ENCODE results near the gene CAMK4.

The CAMK4 gene

DNA sequence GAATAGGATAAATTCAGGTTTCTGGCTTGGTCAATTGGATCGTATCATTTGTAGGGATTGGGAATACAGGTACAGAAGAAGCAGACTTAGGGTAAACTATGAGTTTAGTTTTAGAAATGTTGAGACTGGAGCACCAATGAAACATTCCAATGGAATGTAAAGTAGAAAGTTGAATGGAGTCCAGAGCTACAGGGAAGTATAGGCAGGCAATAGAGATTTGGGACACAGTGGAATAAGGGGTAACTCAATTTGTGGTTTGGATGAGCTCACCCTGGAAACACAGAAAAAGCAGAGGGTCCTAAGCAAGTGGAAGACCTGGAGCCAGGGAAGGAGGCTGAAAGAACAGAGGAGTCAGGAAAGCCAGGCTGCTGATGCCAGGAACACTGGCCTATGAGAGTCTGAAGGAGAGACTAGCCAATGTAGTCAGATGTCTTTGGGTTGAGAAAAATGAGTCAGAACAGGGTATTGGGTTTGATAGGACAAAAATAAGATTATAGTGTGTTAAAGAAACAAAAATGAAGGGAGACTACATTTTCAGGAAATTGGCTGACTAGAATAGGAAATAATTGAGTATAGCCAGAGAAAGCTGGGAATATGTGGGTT lies 215.4 kb downstream of the CAMK4 start:
- in situ Hi-C loops (cut with MboI; ENCODE audit: low pct_unique_long_range_greater_than_20kb, low sequenced_read_pairs, unreplicated experiment): no loop called here
- no peak for DNase-seq (ENCODE audit: low spot score)

DNA sequence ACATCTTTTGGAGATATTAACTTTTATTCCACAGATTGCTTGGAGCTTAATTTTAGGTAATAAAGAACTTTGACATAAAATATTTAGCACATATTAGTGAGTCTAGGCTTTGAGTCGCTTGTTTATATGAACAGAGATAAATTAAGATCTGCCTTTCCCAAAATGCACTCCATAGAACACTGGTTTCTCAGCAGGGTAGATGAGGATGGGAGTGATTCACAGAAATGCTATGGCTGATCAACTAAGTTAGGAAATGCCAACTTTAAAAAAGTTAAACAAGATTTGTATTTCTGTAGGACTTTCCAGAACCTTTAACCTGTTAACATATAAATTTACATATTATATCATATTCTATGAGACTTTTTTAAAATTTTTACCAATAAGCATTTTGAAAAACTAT lies 222.9 kb downstream of the CAMK4 start:
- in situ Hi-C loops (cut with MboI; ENCODE audit: low pct_unique_long_range_greater_than_20kb, low sequenced_read_pairs, unreplicated experiment): no loop called here
- TF ChIP-seq, protein P1, sequence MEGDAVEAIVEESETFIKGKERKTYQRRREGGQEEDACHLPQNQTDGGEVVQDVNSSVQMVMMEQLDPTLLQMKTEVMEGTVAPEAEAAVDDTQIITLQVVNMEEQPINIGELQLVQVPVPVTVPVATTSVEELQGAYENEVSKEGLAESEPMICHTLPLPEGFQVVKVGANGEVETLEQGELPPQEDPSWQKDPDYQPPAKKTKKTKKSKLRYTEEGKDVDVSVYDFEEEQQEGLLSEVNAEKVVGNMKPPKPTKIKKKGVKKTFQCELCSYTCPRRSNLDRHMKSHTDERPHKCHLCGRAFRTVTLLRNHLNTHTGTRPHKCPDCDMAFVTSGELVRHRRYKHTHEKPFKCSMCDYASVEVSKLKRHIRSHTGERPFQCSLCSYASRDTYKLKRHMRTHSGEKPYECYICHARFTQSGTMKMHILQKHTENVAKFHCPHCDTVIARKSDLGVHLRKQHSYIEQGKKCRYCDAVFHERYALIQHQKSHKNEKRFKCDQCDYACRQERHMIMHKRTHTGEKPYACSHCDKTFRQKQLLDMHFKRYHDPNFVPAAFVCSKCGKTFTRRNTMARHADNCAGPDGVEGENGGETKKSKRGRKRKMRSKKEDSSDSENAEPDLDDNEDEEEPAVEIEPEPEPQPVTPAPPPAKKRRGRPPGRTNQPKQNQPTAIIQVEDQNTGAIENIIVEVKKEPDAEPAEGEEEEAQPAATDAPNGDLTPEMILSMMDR (IDR thresholded peaks at IDR 0.05; ENCODE audit: extremely low read depth, insufficient read depth, missing control alignments): no peak
- no peak for DNase-seq (ENCODE audit: low spot score)

More for the DNA sequence above, 215.4 kb downstream of the CAMK4 start:
- TF ChIP-seq, protein P1 (IDR thresholded peaks at IDR 0.05; ENCODE audit: extremely low read depth, insufficient read depth, missing control alignments): no peak

DNA sequence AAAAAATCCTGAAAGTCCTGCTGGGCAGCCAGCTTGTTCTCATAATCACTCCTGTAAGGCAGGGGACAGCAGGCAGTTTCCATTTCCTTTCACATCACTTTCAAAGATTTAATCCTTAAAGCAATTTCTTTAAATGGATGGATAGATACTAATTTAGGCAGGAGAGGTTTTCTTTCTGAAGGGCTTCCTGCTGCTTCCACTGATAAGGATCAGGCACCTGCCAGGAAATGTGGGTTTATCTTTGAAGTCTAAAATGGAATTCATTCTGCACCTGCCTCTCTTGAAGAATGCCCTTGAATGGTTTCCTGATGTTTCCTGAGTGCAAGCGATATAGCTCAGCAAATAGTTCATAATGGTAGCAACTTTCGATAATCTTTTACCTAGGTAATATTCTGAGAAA lies 223.6 kb downstream of the CAMK4 start:
- in situ Hi-C loops (cut with MboI; ENCODE audit: low pct_unique_long_range_greater_than_20kb, low sequenced_read_pairs, unreplicated experiment): no loop called here
- no peak for DNase-seq (ENCODE audit: low spot score)
- TF ChIP-seq, protein P1 (IDR thresholded peaks at IDR 0.05; ENCODE audit: extremely low read depth, insufficient read depth, missing control alignments): no peak

DNA sequence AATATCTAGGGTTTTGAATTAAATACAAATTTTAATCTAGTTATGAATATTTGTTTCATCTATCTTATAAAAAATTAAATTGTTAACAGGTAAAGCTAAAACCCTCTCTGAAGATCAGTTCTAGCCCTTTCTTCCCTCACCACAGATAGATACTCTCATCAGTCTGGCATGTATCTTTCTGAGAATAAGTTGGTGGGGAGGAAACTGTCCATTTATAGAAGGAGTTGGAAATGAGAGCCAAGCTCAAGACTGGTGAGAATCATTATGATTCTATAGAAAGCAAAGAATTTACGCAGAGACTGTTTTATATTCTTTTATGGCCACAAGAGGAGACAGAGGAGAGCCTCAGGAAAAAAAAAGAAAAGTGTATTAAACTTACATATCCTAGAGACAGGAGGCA lies 229.1 kb downstream of the CAMK4 start:
- DNase-seq (ENCODE audit: low spot score): no peak
- in situ Hi-C loops (cut with MboI; ENCODE audit: low pct_unique_long_range_greater_than_20kb, low sequenced_read_pairs, unreplicated experiment): loop anchor here (25.0 kb wide), 1 partner anchor 291 kb away; no protein-coding TSS in a partner anchor

DNA sequence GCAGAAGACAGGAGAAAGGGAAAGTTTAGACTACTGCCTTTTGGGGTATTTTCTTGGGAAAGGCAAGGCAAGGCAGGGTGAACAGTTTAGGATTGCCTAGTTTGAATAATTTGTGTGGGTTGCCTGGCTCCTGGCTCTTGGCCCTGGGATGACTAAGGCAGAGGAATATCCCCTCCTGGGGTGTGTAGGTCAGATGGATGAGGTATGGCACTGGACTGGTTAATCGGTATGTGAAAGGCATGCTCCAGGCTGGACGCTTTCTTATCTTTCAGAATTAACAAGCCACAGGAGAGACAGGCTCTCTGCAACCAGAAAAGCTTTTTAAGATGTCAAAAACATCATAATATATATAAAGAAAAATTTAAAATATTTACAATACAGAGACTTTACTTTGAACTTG lies 229.6 kb downstream of the CAMK4 start:
- TF ChIP-seq, protein P1 (IDR thresholded peaks at IDR 0.05; ENCODE audit: extremely low read depth, insufficient read depth, missing control alignments): no peak
- in situ Hi-C loops (cut with MboI; ENCODE audit: low pct_unique_long_range_greater_than_20kb, low sequenced_read_pairs, unreplicated experiment): loop anchor here (25.0 kb wide), 1 partner anchor 291 kb away; no protein-coding TSS in a partner anchor
- DNase-seq (ENCODE audit: low spot score): no peak

More for the DNA sequence above, 229.1 kb downstream of the CAMK4 start:
- TF ChIP-seq, protein P1 (IDR thresholded peaks at IDR 0.05; ENCODE audit: extremely low read depth, insufficient read depth, missing control alignments): no peak

DNA sequence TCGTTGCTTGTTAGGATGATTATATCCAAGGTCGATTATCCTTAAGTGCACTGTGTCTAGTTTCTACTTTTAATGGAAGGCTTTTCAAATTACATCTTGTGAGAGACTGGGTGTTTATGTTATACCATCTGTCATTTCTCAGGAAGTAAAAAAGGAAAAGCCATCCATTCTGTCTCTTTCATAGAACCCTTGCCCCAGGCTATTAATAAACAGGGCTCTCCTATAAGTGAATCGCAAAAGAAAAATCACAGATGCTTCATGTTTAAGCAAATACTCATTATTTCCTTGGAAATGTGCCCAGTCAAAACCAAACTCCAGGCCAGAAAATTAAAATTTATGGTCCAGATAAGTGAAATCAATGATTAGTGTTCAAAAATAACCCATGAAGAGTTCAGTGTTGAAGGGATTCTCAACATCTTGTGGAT lies 230.0 kb downstream of the CAMK4 start:
- DNase-seq (ENCODE audit: low spot score): no peak
- in situ Hi-C loops (cut with MboI; ENCODE audit: low pct_unique_long_range_greater_than_20kb, low sequenced_read_pairs, unreplicated experiment): loop anchor here (25.0 kb wide), 1 partner anchor 292 kb away; no protein-coding TSS in a partner anchor
- TF ChIP-seq, protein P1 (IDR thresholded peaks at IDR 0.05; ENCODE audit: extremely low read depth, insufficient read depth, missing control alignments): no peak

All from GM13977 (cell line).